SK-N-SH (cell line): ENCODE results near the gene AMHR2. TPM values are rescaled to one million over a fixed set of nuclear protein-coding genes. Genes with fewer than 3 reads are reported as not detected.

Source experiments
- CTCF ChIA-PET: fragments of 300-600, 350-600 bp; formaldehyde crosslinking; extraction: SDS; loops from one replicate; lab custom pipeline; 2021; lab: Yijun Ruan, JAX
- POLR2A ChIA-PET: fragments of 350-600 bp; sonication (Branson Sonifier 250); formaldehyde crosslinking; extraction: SDS; loops from one replicate; lab custom pipeline; 2020; ENCODE audit warnings: antibody characterized with exemption, inconsistent platforms; lab: Yijun Ruan, JAX
- DNase-seq: peaks from one replicate; pipeline ENCODE4 v3.0.0; 2012
- H2AFZ ChIP-seq: fragments of 200-600 bp; sonication (generic); 2 replicates; pipeline ENCODE4 v1.8.1; 2016; ENCODE audit warnings: antibody characterized with exemption, mild to moderate bottlenecking, low read depth
- H3F3A ChIP-seq: fragments of 200-600 bp; sonication (generic); replicated peaks from 2 replicates; pipeline ENCODE3; 2016; ENCODE audit warnings: antibody characterized with exemption, mild to moderate bottlenecking; ENCODE audit not compliant: insufficient read depth
- H3K27ac ChIP-seq, 2 experiments: fragments of 200-500 bp in 1 of 2; fragments of 200-600 bp in 1 of 2; sonication (Bioruptor generic) in 1 of 2; sonication (generic), shearing (Covaris generic) in 1 of 2; 2 replicates each; pipeline versions ENCODE4 v1.5.1 to v1.6.1; 2014 to 2016; ENCODE audit warnings: low read depth in 2 of 2, inconsistent platforms in 1 of 2, low read length in 1 of 2, mild to moderate bottlenecking in 1 of 2, mixed read lengths in 1 of 2
- H3K27me3 ChIP-seq: fragments of 200-600 bp; sonication (generic), shearing (Covaris generic); 2 replicates; pipeline ENCODE4 v1.6.1; 2016; ENCODE audit warnings: mixed run types; ENCODE audit not compliant: insufficient read depth
- H3K36me3 ChIP-seq, 2 experiments: fragments of 200-500 bp in 1 of 2; fragments of 200-600 bp in 1 of 2; sonication (Bioruptor generic) in 1 of 2; sonication (generic) in 1 of 2; replicated peaks in 1 of 2; 2 replicates each; pipeline versions ENCODE3 to v1.5.1; 2014 to 2016; ENCODE audit warnings: low read length in 1 of 2, mild to moderate bottlenecking in 1 of 2; ENCODE audit not compliant: insufficient read depth in 2 of 2, control insufficient read depth in 1 of 2
- H3K4me1 ChIP-seq, 2 experiments: fragments of 200-500 bp in 1 of 2; fragments of 200-600 bp in 1 of 2; sonication (Bioruptor generic) in 1 of 2; sonication (generic), shearing (Covaris generic) in 1 of 2; 2 replicates each; pipeline versions ENCODE4 v1.5.1 to v1.6.1; 2014 to 2016; ENCODE audit warnings: low read depth in 1 of 2, low read length in 1 of 2, mixed run types in 1 of 2; ENCODE audit not compliant: insufficient read depth in 2 of 2, control insufficient read depth in 1 of 2
- H3K4me2 ChIP-seq: fragments of 200-600 bp; sonication (generic), shearing (Covaris generic); 2 replicates; pipeline ENCODE4 v1.6.1; 2017; ENCODE audit warnings: mixed run types
- H3K4me3 ChIP-seq, 2 experiments: fragments of 200-500 bp in 1 of 2; fragments of 200-600 bp in 1 of 2; sonication (Bioruptor generic) in 1 of 2; sonication (generic), shearing (Covaris generic) in 1 of 2; 2 replicates each; pipeline versions ENCODE4 v1.5.1 to v1.8.1; 2014 to 2016; ENCODE audit warnings: low read depth in 2 of 2, inconsistent platforms in 1 of 2, low read length in 1 of 2, mild to moderate bottlenecking in 1 of 2, mixed read lengths in 1 of 2, moderate library complexity in 1 of 2
- H3K79me2 ChIP-seq: fragments of 200-600 bp; sonication (generic); 2 replicates; pipeline ENCODE4 v1.8.1; 2017; ENCODE audit warnings: mild to moderate bottlenecking; ENCODE audit not compliant: insufficient read depth
- H3K9ac ChIP-seq: fragments of 200-600 bp; sonication (generic); 2 replicates; pipeline ENCODE4 v1.6.1; 2017; ENCODE audit warnings: mixed run types
- H3K9me2 ChIP-seq: fragments of 200-600 bp; sonication (generic); 2 replicates; pipeline ENCODE4 v1.6.1; 2017; ENCODE audit warnings: mixed run types
- H3K9me3 ChIP-seq: fragments of 200-600 bp; sonication (generic); 2 replicates; pipeline ENCODE4 v1.6.1; 2017; ENCODE audit warnings: mixed run types, mild to moderate bottlenecking, moderate library complexity
- H4K20me1 ChIP-seq: fragments of 200-600 bp; sonication (generic); 2 replicates; pipeline ENCODE4 v1.6.1; 2017; ENCODE audit warnings: mild to moderate bottlenecking, mixed run types; ENCODE audit not compliant: insufficient read depth
- CHD2 ChIP-seq: fragments of 150-350 bp; IDR thresholded peaks from 2 replicates; pipeline ENCODE4 v1.6.1; 2018; ENCODE audit warnings: low read length; ENCODE audit not compliant: partially characterized antibody
- CTCF ChIP-seq: fragments of 200-600 bp; sonication (generic); IDR thresholded peaks from 2 replicates; pipeline ENCODE4 v1.6.1; 2017; ENCODE audit warnings: antibody characterized with exemption, mild to moderate bottlenecking, moderate library complexity
- EZH2phosphoT487 ChIP-seq: fragments of 200-600 bp; sonication (generic); IDR thresholded peaks from 2 replicates; pipeline ENCODE4 v1.6.1; 2017; ENCODE audit warnings: low read depth, mixed run types, mild to moderate bottlenecking, antibody characterized with exemption, moderate library complexity, borderline replicate concordance
- FOXM1 ChIP-seq: IDR thresholded peaks from 2 replicates; pipeline ENCODE4 v1.4.0; 2012; ENCODE audit warnings: low read depth, mild to moderate bottlenecking
- GABPA ChIP-seq: IDR thresholded peaks from 2 replicates; pipeline ENCODE4 v1.4.0; 2012; ENCODE audit warnings: low read depth, mild to moderate bottlenecking
- GATA2 ChIP-seq: sonication (generic); formaldehyde crosslinking; IDR thresholded peaks from 2 replicates; pipeline ENCODE4 v1.5.0; 2020; ENCODE audit warnings: mild to moderate bottlenecking, missing genetic modification reagents
- JUND ChIP-seq: IDR thresholded peaks from 2 replicates; pipeline ENCODE4 v1.4.0; 2012
- MXI1 ChIP-seq: IDR thresholded peaks from 2 replicates; pipeline ENCODE4 v1.6.1; 2012; ENCODE audit warnings: mild to moderate bottlenecking, low read depth, low read length, improper control_type of control experiment
- PBX3 ChIP-seq: IDR thresholded peaks from 2 replicates; pipeline ENCODE4; 2012
- POLR2AphosphoS5 ChIP-seq: IDR thresholded peaks from 2 replicates; pipeline ENCODE4 v1.6.1; 2012; ENCODE audit warnings: low read depth, low read length
- RAD21 ChIP-seq: IDR thresholded peaks from 2 replicates; pipeline ENCODE4 v1.6.1; 2012; ENCODE audit warnings: mild to moderate bottlenecking, low read length
- RCOR1 ChIP-seq: fragments of 150-350 bp; IDR thresholded peaks from 2 replicates; pipeline ENCODE4 v1.6.1; 2017; ENCODE audit warnings: antibody characterized with exemption, low read length
- RFX5 ChIP-seq: IDR thresholded peaks from 2 replicates; pipeline ENCODE4 v1.6.1; 2012; ENCODE audit warnings: mild to moderate bottlenecking, improper control_type of control experiment, low read length
- RXRA ChIP-seq: IDR thresholded peaks from 2 replicates; pipeline ENCODE4 v1.4.0; 2012; ENCODE audit warnings: low read depth, mild to moderate bottlenecking, borderline replicate concordance
- SMC3 ChIP-seq: IDR thresholded peaks from 2 replicates; pipeline ENCODE4 v1.6.1; 2012; ENCODE audit warnings: low read depth, low read length, improper control_type of control experiment
- TCF12 ChIP-seq: IDR thresholded peaks from 2 replicates; pipeline ENCODE4 v1.4.0; 2012
- USF2 ChIP-seq: fragments of 150-350 bp; IDR thresholded peaks from 2 replicates; pipeline ENCODE4 v1.6.1; 2017; ENCODE audit warnings: antibody characterized with exemption, low read length, low read depth, borderline replicate concordance
- YY1 ChIP-seq: IDR thresholded peaks from 2 replicates; pipeline ENCODE4 v1.4.0; 2012; ENCODE audit warnings: low read depth, mild to moderate bottlenecking
- ZBTB33 ChIP-seq: IDR thresholded peaks from 2 replicates; pipeline ENCODE4 v1.4.0; 2012; ENCODE audit warnings: low read depth, borderline replicate concordance
- WGBS: methylation state at CpG from one replicate; pipeline ENCODE4 v1.1.6; 2017; ENCODE audit warnings: low lambda C conversion rate; 5-methylcytosine and 5-hydroxymethylcytosine counted together
- polyA plus RNA-seq, 3 experiments: library from polyadenylated mRNA; depleted of rRNA; stranded (reverse); fragments of >200 nt; gene quantifications; 2 replicates each; pipeline ENCODE4 v1.2.3, GENCODE V29; 2012
- TF ChIP-seq, protein P1 (sequence below): IDR thresholded peaks from 2 replicates; pipeline ENCODE4 v1.6.1; 2012; ENCODE audit warnings: mild to moderate bottlenecking, low read depth, low read length, moderate library complexity
- TF ChIP-seq, protein P2 (sequence below): IDR thresholded peaks from 2 replicates; pipeline ENCODE4 v1.4.0; 2012; ENCODE audit warnings: low read depth
- TF ChIP-seq, protein P3 (sequence below): fragments of 150-350 bp; IDR thresholded peaks from 2 replicates; pipeline ENCODE4 v1.6.1; 2016; ENCODE audit warnings: mild to moderate bottlenecking, low read depth, low read length

The AMHR2 gene
- polyA plus RNA-seq, 1 of the 3 experiments (the other 2 are of a cell fraction) = 0.03 TPM

GRCh38 chr12:53427905-53428594 is 4.4 kb downstream of the AMHR2 start:
- H3F3A ChIP-seq = peaks cover 10% of the 10 kb centered on the region
- ChIA-PET CTCF (interaction anchor here (0.8 to 3.0 kb wide), 10 partner anchors 10 to 103 kb away, joined by 3 to 22 read pairs (median 3); partner anchors contain the start of gene SP1), POLR2A (no interaction called here)
- H3K36me3 ChIP-seq = no peaks in the 10 kb centered on the region
- DNase-seq = no peak
- H3K9me3 ChIP-seq = no peaks in the 10 kb centered on the region
- H3K79me2 ChIP-seq = no peaks in the 10 kb centered on the region
- H3K27ac ChIP-seq = no peak overlapping the region
- no peaks in the 10 kb centered on the region for H3K9me2 ChIP-seq
- H3K9ac ChIP-seq = no peak overlapping the region
- no peaks in the 10 kb centered on the region for H3K27me3 ChIP-seq
- H3K4me2 ChIP-seq = no peak overlapping the region
- 47% methylated on average over 7 of the region's 7 CpGs for WGBS
- no peak overlapping the region for H2AFZ ChIP-seq
- no peak overlapping the region for H3K4me3 ChIP-seq
- peaks cover 8 to 11% of the 10 kb centered on the region in 2 experiments; a peak in 3 of 4 replicates for H3K4me1 ChIP-seq
- H4K20me1 ChIP-seq = no peaks in the 10 kb centered on the region
- TF ChIP-seq GATA2 (CRISPR knock-in tag) = no peak
- TF ChIP-seq USF2 = no peak
- no peak for TF ChIP-seq CTCF
- TF ChIP-seq YY1 = no peak
- TF ChIP-seq, protein P1, sequence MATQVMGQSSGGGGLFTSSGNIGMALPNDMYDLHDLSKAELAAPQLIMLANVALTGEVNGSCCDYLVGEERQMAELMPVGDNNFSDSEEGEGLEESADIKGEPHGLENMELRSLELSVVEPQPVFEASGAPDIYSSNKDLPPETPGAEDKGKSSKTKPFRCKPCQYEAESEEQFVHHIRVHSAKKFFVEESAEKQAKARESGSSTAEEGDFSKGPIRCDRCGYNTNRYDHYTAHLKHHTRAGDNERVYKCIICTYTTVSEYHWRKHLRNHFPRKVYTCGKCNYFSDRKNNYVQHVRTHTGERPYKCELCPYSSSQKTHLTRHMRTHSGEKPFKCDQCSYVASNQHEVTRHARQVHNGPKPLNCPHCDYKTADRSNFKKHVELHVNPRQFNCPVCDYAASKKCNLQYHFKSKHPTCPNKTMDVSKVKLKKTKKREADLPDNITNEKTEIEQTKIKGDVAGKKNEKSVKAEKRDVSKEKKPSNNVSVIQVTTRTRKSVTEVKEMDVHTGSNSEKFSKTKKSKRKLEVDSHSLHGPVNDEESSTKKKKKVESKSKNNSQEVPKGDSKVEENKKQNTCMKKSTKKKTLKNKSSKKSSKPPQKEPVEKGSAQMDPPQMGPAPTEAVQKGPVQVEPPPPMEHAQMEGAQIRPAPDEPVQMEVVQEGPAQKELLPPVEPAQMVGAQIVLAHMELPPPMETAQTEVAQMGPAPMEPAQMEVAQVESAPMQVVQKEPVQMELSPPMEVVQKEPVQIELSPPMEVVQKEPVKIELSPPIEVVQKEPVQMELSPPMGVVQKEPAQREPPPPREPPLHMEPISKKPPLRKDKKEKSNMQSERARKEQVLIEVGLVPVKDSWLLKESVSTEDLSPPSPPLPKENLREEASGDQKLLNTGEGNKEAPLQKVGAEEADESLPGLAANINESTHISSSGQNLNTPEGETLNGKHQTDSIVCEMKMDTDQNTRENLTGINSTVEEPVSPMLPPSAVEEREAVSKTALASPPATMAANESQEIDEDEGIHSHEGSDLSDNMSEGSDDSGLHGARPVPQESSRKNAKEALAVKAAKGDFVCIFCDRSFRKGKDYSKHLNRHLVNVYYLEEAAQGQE = no peak
- no peak for TF ChIP-seq MXI1
- TF ChIP-seq SMC3 = no peak
- TF ChIP-seq, protein P2, sequence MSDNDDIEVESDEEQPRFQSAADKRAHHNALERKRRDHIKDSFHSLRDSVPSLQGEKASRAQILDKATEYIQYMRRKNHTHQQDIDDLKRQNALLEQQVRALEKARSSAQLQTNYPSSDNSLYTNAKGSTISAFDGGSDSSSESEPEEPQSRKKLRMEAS = peak; percentile 52; the same call in 1 of the 2 replicates
- TF ChIP-seq PBX3 = peak; percentile 55; the same call in 1 of the 2 replicates
- no peak for TF ChIP-seq RAD21
- no peak for TF ChIP-seq CHD2
- TF ChIP-seq JUND = peak; percentile 82
- no peak for TF ChIP-seq ZBTB33
- no peak for TF ChIP-seq RXRA
- peak; percentile 73 for TF ChIP-seq TCF12
- no peak for TF ChIP-seq FOXM1
- TF ChIP-seq GABPA = no peak
- TF ChIP-seq RCOR1 = no peak
- TF ChIP-seq RFX5 = no peak
- TF ChIP-seq EZH2phosphoT487 = no peak
- peak; percentile 31; the same call in 1 of the 2 replicates for TF ChIP-seq POLR2AphosphoS5
- TF ChIP-seq, protein P3, sequence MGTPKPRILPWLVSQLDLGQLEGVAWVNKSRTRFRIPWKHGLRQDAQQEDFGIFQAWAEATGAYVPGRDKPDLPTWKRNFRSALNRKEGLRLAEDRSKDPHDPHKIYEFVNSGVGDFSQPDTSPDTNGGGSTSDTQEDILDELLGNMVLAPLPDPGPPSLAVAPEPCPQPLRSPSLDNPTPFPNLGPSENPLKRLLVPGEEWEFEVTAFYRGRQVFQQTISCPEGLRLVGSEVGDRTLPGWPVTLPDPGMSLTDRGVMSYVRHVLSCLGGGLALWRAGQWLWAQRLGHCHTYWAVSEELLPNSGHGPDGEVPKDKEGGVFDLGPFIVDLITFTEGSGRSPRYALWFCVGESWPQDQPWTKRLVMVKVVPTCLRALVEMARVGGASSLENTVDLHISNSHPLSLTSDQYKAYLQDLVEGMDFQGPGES = no peak
